SHP77 (cell line): ENCODE measurements around the gene TMIGD3.
"Not testable (repeated sequence)": the region's sequence is repeated elsewhere in the genome, so short reads cannot be mapped to it uniquely, and the experiment has no call there.

Experiments
- DNase-seq, 2 experiments: peaks; one replicate each; lab custom pipeline; 2025; lab: John Stamatoyannopoulos, UW

The TMIGD3 gene

GRCh38 chr1:111503585-111504060 is at the start of gene TMIGD3, which contains the start of gene ADORA3:
TSS of gene TMIGD3 (minus strand) at chr1:111503633. CDS start at chr1:111503354, 279 bp downstream.
TSS of gene ADORA3 (minus strand) at chr1:111503633. CDS start at chr1:111503354, 279 bp downstream.
- DNase-seq: no peak

- no peak for DNase-seq
Measured at GRCh38 chr1:111553196-111553595, 49.8 kb upstream of the TMIGD3 start.

- DNase-seq: no peak
Measured at GRCh38 chr1:111552587-111552986, 49.2 kb upstream of the TMIGD3 start.

- no peak for DNase-seq
Measured at GRCh38 chr1:111551623-111552411, 48.4 kb upstream of the TMIGD3 start.

- DNase-seq: not testable (repeated sequence)
Measured at GRCh38 chr1:111547786-111548185, 44.4 kb upstream of the TMIGD3 start.

GRCh38 chr1:111542187-111542586 is 38.8 kb upstream of the TMIGD3 start:
- DNase-seq: no peak

- no peak for DNase-seq
Measured at GRCh38 chr1:111541721-111542120, 38.3 kb upstream of the TMIGD3 start.

- DNase-seq: no peak
Measured at GRCh38 chr1:111540928-111541327, 37.5 kb upstream of the TMIGD3 start.

GRCh38 chr1:111538343-111539025 is 35.1 kb upstream of the TMIGD3 start:
- no peak for DNase-seq

- no peak for DNase-seq
Measured at GRCh38 chr1:111535256-111536191, 32.1 kb upstream of the TMIGD3 start.

GRCh38 chr1:111520053-111520452 is 16.6 kb upstream of the TMIGD3 start:
- no peak for DNase-seq

GRCh38 chr1:111517469-111518225 is 14.2 kb upstream of the TMIGD3 start:
- no peak for DNase-seq

- DNase-seq: no peak
Measured at GRCh38 chr1:111516005-111516535, 12.6 kb upstream of the TMIGD3 start.

- DNase-seq: no peak
Measured at GRCh38 chr1:111515291-111516004, 12.0 kb upstream of the TMIGD3 start.

GRCh38 chr1:111513410-111514020 is 10.1 kb upstream of the TMIGD3 start:
- DNase-seq: no peak

GRCh38 chr1:111512931-111513330 is 9.5 kb upstream of the TMIGD3 start:
- no peak for DNase-seq

GRCh38 chr1:111512132-111512889 is 8.9 kb upstream of the TMIGD3 start:
- DNase-seq: no peak

- no peak for DNase-seq
Measured at GRCh38 chr1:111511370-111511769, 7.9 kb upstream of the TMIGD3 start.

- no peak for DNase-seq
Measured at GRCh38 chr1:111509997-111510375, 6.6 kb upstream of the TMIGD3 start.
